ENCODE data around the gene RASA3. TPM values are rescaled to one million over a fixed set of nuclear protein-coding genes. Genes with fewer than 3 reads are reported as not detected.

The RASA3 gene
- polyA plus RNA-seq, 1 donor from 2014 or later: 8.5 TPM

DNA sequence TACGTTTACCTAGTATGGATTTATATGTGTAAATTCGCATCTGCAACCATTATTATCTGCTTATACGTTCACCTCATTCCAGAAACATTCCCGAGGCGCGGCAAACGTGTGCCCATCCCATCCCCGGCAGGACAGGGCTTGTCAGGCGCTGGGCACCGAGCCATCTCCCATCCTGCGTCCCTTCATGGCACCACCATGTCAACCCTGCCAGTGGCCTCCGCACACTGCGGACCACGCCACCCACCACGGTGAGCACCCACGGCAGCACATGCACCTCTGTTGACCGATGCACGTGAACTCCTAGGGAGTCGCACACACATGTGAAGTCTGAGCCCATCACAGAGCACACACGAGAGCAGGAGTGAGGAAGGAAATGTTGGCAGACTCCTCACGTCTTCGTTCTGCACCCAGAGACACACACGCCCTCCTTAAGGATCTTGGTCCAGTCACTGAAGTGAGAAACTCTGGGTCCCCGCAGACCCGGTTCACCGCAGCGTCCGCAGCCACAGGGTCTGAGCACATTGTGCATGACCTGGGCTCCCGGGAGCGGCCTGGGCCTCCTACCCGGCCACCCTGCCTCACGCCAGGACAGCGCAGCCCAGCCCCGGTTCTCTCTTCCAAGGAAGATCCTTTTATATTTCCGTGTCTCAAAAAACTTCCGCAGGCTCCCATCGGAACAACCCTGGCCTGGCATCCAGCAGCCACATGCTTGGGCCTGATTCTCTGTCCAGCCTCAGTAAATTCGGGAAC lies 90.2 kb downstream of the RASA3 start:
- Histone ChIP-seq H3F3A (ENCODE audit: insufficient read depth, low read length, poor library complexity, severe bottlenecking) (no peaks in the 10 kb centered on the region), H3K4me3 (ENCODE audit: low read length) (no peak overlapping the region), H3K9ac (ENCODE audit: low read length) (no peak overlapping the region), H3K36me3 (ENCODE audit: insufficient read depth, low read length) (no peaks in the 10 kb centered on the region), H3K79me2 (replicated peaks; ENCODE audit: insufficient read depth, low read length) (no peaks in the 10 kb centered on the region), H3K9me2 (ENCODE audit: insufficient read depth, low read length) (no peaks in the 10 kb centered on the region), H3K9me3 (ENCODE audit: low read length) (peaks cover 8% of the 10 kb centered on the region), H2AFZ (ENCODE audit: low read depth, low read length) (no peak overlapping the region), H4K20me1 (ENCODE audit: insufficient read depth) (no peaks in the 10 kb centered on the region), H3K27ac (ENCODE audit: low read length) (no peak overlapping the region), H3K27me3 (ENCODE audit: insufficient read depth, low read depth, low read length) (no peaks in the 10 kb centered on the region), H3K4me2 (ENCODE audit: low read length) (no peak overlapping the region)
- TF ChIP-seq RAD21 (conservative IDR thresholded peaks at IDR 0.05) (no peak), SMC3 (conservative IDR thresholded peaks at IDR 0.05; ENCODE audit: poor library complexity) (no peak), TAF1 (IDR thresholded peaks at IDR 0.05; ENCODE audit: low read depth) (no peak), POLR2AphosphoS5 (IDR thresholded peaks at IDR 0.05) (no peak), EZH2 (IDR thresholded peaks at IDR 0.05; ENCODE audit: borderline replicate concordance, insufficient read depth, low read length, poor library complexity, severe bottlenecking) (no peak), MXI1 (conservative IDR thresholded peaks at IDR 0.05; ENCODE audit: poor library complexity, severe bottlenecking) (no peak), EP300 (conservative IDR thresholded peaks at IDR 0.05; ENCODE audit: poor library complexity, severe bottlenecking) (no peak)
- TF ChIP-seq, protein P1, sequence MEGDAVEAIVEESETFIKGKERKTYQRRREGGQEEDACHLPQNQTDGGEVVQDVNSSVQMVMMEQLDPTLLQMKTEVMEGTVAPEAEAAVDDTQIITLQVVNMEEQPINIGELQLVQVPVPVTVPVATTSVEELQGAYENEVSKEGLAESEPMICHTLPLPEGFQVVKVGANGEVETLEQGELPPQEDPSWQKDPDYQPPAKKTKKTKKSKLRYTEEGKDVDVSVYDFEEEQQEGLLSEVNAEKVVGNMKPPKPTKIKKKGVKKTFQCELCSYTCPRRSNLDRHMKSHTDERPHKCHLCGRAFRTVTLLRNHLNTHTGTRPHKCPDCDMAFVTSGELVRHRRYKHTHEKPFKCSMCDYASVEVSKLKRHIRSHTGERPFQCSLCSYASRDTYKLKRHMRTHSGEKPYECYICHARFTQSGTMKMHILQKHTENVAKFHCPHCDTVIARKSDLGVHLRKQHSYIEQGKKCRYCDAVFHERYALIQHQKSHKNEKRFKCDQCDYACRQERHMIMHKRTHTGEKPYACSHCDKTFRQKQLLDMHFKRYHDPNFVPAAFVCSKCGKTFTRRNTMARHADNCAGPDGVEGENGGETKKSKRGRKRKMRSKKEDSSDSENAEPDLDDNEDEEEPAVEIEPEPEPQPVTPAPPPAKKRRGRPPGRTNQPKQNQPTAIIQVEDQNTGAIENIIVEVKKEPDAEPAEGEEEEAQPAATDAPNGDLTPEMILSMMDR (IDR thresholded peaks at IDR 0.05; ENCODE audit: poor library complexity, severe bottlenecking): no peak
- TF ChIP-seq, protein P2, sequence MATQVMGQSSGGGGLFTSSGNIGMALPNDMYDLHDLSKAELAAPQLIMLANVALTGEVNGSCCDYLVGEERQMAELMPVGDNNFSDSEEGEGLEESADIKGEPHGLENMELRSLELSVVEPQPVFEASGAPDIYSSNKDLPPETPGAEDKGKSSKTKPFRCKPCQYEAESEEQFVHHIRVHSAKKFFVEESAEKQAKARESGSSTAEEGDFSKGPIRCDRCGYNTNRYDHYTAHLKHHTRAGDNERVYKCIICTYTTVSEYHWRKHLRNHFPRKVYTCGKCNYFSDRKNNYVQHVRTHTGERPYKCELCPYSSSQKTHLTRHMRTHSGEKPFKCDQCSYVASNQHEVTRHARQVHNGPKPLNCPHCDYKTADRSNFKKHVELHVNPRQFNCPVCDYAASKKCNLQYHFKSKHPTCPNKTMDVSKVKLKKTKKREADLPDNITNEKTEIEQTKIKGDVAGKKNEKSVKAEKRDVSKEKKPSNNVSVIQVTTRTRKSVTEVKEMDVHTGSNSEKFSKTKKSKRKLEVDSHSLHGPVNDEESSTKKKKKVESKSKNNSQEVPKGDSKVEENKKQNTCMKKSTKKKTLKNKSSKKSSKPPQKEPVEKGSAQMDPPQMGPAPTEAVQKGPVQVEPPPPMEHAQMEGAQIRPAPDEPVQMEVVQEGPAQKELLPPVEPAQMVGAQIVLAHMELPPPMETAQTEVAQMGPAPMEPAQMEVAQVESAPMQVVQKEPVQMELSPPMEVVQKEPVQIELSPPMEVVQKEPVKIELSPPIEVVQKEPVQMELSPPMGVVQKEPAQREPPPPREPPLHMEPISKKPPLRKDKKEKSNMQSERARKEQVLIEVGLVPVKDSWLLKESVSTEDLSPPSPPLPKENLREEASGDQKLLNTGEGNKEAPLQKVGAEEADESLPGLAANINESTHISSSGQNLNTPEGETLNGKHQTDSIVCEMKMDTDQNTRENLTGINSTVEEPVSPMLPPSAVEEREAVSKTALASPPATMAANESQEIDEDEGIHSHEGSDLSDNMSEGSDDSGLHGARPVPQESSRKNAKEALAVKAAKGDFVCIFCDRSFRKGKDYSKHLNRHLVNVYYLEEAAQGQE (IDR thresholded peaks at IDR 0.05; ENCODE audit: borderline replicate concordance): no peak

DNA sequence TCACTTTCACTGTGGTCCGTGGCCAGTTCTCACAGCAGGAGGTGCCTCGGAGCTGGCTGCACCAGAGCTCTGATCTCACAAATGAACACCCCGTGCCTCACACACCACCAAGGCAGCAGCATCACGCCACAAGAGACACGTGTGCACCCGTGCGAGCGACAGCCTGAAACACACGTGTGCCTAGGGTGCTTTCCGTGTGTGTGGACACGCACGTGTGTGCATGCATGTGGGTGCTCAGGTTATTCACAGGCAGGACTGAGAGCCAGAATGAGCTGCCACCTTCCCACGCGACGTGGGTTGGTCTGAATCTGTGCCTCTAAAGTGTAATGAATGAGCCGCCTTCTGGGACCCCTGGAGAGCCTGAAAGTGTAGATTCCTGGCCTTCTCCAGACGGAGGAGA lies 90.9 kb downstream of the RASA3 start:
- Histone ChIP-seq H3K27me3 (ENCODE audit: insufficient read depth, low read depth, low read length) (no peaks in the 10 kb centered on the region), H2AFZ (ENCODE audit: low read depth, low read length) (no peak overlapping the region), H3F3A (ENCODE audit: insufficient read depth, low read length, poor library complexity, severe bottlenecking) (no peaks in the 10 kb centered on the region), H3K79me2 (replicated peaks; ENCODE audit: insufficient read depth, low read length) (no peaks in the 10 kb centered on the region), H3K27ac (ENCODE audit: low read length) (no peak overlapping the region), H4K20me1 (ENCODE audit: insufficient read depth) (no peaks in the 10 kb centered on the region), H3K36me3 (ENCODE audit: insufficient read depth, low read length) (no peaks in the 10 kb centered on the region), H3K9me3 (ENCODE audit: low read length) (peaks cover 8% of the 10 kb centered on the region), H3K9me2 (ENCODE audit: insufficient read depth, low read length) (no peaks in the 10 kb centered on the region), H3K4me2 (ENCODE audit: low read length) (no peak overlapping the region), H3K4me3 (ENCODE audit: low read length) (no peak overlapping the region), H3K9ac (ENCODE audit: low read length) (no peak overlapping the region)
- TF ChIP-seq POLR2AphosphoS5 (IDR thresholded peaks at IDR 0.05) (no peak), SMC3 (conservative IDR thresholded peaks at IDR 0.05; ENCODE audit: poor library complexity) (no peak), EZH2 (IDR thresholded peaks at IDR 0.05; ENCODE audit: borderline replicate concordance, insufficient read depth, low read length, poor library complexity, severe bottlenecking) (no peak), RAD21 (conservative IDR thresholded peaks at IDR 0.05) (no peak), TAF1 (IDR thresholded peaks at IDR 0.05; ENCODE audit: low read depth) (no peak), MXI1 (conservative IDR thresholded peaks at IDR 0.05; ENCODE audit: poor library complexity, severe bottlenecking) (no peak)
- TF ChIP-seq, protein P1 (IDR thresholded peaks at IDR 0.05; ENCODE audit: poor library complexity, severe bottlenecking): no peak
